HepG2 (cell line): Measurements from ENCODE around the gene L3MBTL4. TPM values are rescaled to one million over a fixed set of nuclear protein-coding genes. Genes with fewer than 3 reads are reported as not detected.

Source experiments
- ATAC-seq: fragments of 200-7000 bp; cut with Tn5 transposase; 3 replicates; pipeline ENCODE4 v1.9.1; 2020; ENCODE audit warnings: mild to moderate bottlenecking, moderate library complexity
- BruUV-seq: library from RNA; stranded (reverse); fragments of 400-500 nt; replicated peaks from 2 replicates; lab custom pipeline; 2021; lab: Mats Ljungman, UMichigan
- CTCF ChIA-PET: fragments of 300-600 bp; formaldehyde crosslinking; extraction: SDS; loops from one replicate; lab custom pipeline; 2021; ENCODE audit warnings: low total read pairs, inconsistent platforms, low intra/inter-chr PET ratio; lab: Yijun Ruan, JAX
- POLR2A ChIA-PET: fragments of 350-600 bp; sonication (Branson Sonifier 250); formaldehyde crosslinking; loops from one replicate; lab custom pipeline; 2020; ENCODE audit warnings: antibody characterized with exemption, inconsistent platforms; lab: Yijun Ruan, JAX
- DNase-seq: peaks from one replicate; pipeline ENCODE4 v3.0.0-alpha.2; 2015; ENCODE audit warnings: low spot score
- FAIRE-seq: peaks from 3 replicates; lab custom pipeline; 2011; peaks lifted over from hg19 to GRCh38; lab: Jason Lieb, UNC
- H2AFZ ChIP-seq: one replicate; pipeline ENCODE4 v1.6.1; 2011; ENCODE audit warnings: low read length, inconsistent platforms
- H3K27ac ChIP-seq: fragments of 300-600 bp; 3 replicates; pipeline ENCODE4 v1.8.0; 2011; ENCODE audit warnings: mixed run types, mild to moderate bottlenecking, mixed read lengths, low read length, inconsistent platforms; ENCODE audit not compliant: insufficient read depth; ENCODE audit errors: extremely low read length
- H3K27me3 ChIP-seq, 2 experiments: fragments of 200-600 bp in 1 of 2; 2 replicates in 1 of 2; 3 replicates in 1 of 2; pipeline versions ENCODE4 v1.6.0 to v1.8.0; 2011; ENCODE audit warnings: low read length in 2 of 2, mild to moderate bottlenecking in 2 of 2, moderate library complexity in 2 of 2, inconsistent platforms in 1 of 2; ENCODE audit not compliant: insufficient read depth in 2 of 2, control insufficient read depth in 1 of 2
- H3K36me3 ChIP-seq, 2 experiments: fragments of 200-600 bp in 1 of 2; replicated peaks in 1 of 2; 2 replicates in 1 of 2; 3 replicates in 1 of 2; pipeline versions ENCODE4 v1.5.1 to v1.8.0; 2011; ENCODE audit warnings: low read length in 2 of 2, inconsistent platforms in 1 of 2; ENCODE audit not compliant: insufficient read depth in 2 of 2, control insufficient read depth in 1 of 2
- H3K4me1 ChIP-seq: 2 replicates; pipeline ENCODE4 v1.5.1; 2012; ENCODE audit warnings: low read length, inconsistent platforms; ENCODE audit not compliant: insufficient read depth
- H3K4me2 ChIP-seq: 2 replicates; pipeline ENCODE4 v1.6.0; 2011; ENCODE audit warnings: low read depth, low read length, inconsistent platforms
- H3K4me3 ChIP-seq, 3 experiments: fragments of 200-600 bp in 1 of 3; sonication (generic), shearing (Covaris generic) in 1 of 3; replicated peaks in 1 of 3; 2 replicates each; pipeline ENCODE4 v1.5.1; 2011 to 2016; ENCODE audit warnings: low read length in 3 of 3, inconsistent platforms in 2 of 3, low read depth in 2 of 3, mild to moderate bottlenecking in 2 of 3, control low read depth in 1 of 3, mixed read lengths in 1 of 3; ENCODE audit not compliant: insufficient read depth in 1 of 3
- H3K79me2 ChIP-seq: one replicate; pipeline ENCODE4 v1.6.1; 2011; ENCODE audit warnings: low read length, inconsistent platforms; ENCODE audit not compliant: insufficient read depth
- H3K9ac ChIP-seq: 2 replicates; pipeline ENCODE4 v1.6.0; 2011; ENCODE audit warnings: mild to moderate bottlenecking, low read depth, low read length, inconsistent platforms; ENCODE audit not compliant: insufficient read depth
- H3K9me3 ChIP-seq: 2 replicates; pipeline ENCODE4 v1.5.1; 2012; ENCODE audit warnings: mild to moderate bottlenecking, low read length
- H4K20me1 ChIP-seq: 2 replicates; pipeline ENCODE4 v1.6.0; 2011; ENCODE audit warnings: inconsistent platforms, mild to moderate bottlenecking, low read length, moderate library complexity; ENCODE audit not compliant: insufficient read depth
- ARHGAP35 ChIP-seq: sonication (generic); formaldehyde crosslinking; IDR thresholded peaks from 2 replicates; pipeline ENCODE4 v1.9.0; 2022; ENCODE audit warnings: mild to moderate bottlenecking, inconsistent platforms, moderate library complexity, missing genetic modification reagents, borderline replicate concordance
- FOXA3 ChIP-seq: IDR thresholded peaks from 2 replicates; pipeline ENCODE4 v1.6.1; 2016; ENCODE audit warnings: missing genetic modification reagents, missing compliant biosample characterization
- FOXP4 ChIP-seq: sonication (generic); formaldehyde crosslinking; IDR thresholded peaks from 2 replicates; pipeline ENCODE4 v1.4.0; 2020; ENCODE audit warnings: missing genetic modification reagents
- HNF1A ChIP-seq, 2 experiments: sonication (generic) in 1 of 2; formaldehyde crosslinking in 1 of 2; IDR thresholded peaks; 2 replicates each; pipeline versions ENCODE4 v1.4.0 to v1.6.1; 2016 to 2020; ENCODE audit warnings: borderline replicate concordance in 1 of 2, low read depth in 1 of 2, mild to moderate bottlenecking in 1 of 2, missing genetic modification reagents in 1 of 2
- IKZF1 ChIP-seq: fragments of 450-650 bp; IDR thresholded peaks from 2 replicates; pipeline ENCODE4 v1.7.1; 2016
- KDM5B ChIP-seq: sonication (generic); formaldehyde crosslinking; IDR thresholded peaks from 2 replicates; pipeline ENCODE4 v1.4.0; 2020; ENCODE audit warnings: missing genetic modification reagents, mild to moderate bottlenecking, borderline replicate concordance
- MAFF ChIP-seq: IDR thresholded peaks from 2 replicates; pipeline ENCODE4 v1.6.1; 2011; ENCODE audit warnings: low read depth, low read length, improper control_type of control experiment
- MXI1 ChIP-seq: IDR thresholded peaks from 3 replicates; pipeline ENCODE4 v1.6.1; 2012; ENCODE audit warnings: low read depth, low read length, inconsistent platforms, borderline replicate concordance
- NFE2L2 ChIP-seq: fragments of 150-350 bp; IDR thresholded peaks from 2 replicates; pipeline ENCODE4 v1.6.1; 2014; ENCODE audit warnings: low read length
- PREB ChIP-seq: sonication (generic); formaldehyde crosslinking; IDR thresholded peaks from 2 replicates; pipeline ENCODE4 v1.4.0; 2020; ENCODE audit warnings: missing genetic modification reagents
- YEATS2 ChIP-seq: sonication (generic); formaldehyde crosslinking; IDR thresholded peaks from 2 replicates; pipeline ENCODE4 v1.4.0; 2020; ENCODE audit warnings: missing genetic modification reagents, borderline replicate concordance
- ZC3H4 ChIP-seq: sonication (generic); formaldehyde crosslinking; IDR thresholded peaks from 2 replicates; pipeline ENCODE4 v1.4.0; 2020; ENCODE audit warnings: missing genetic modification reagents, borderline replicate concordance
- ZFP1 ChIP-seq: IDR thresholded peaks from 2 replicates; pipeline ENCODE4 v1.6.1; 2016
- ZMYM3 ChIP-seq: sonication (generic); formaldehyde crosslinking; IDR thresholded peaks from 2 replicates; pipeline ENCODE4 v1.5.1; 2020; ENCODE audit warnings: mild to moderate bottlenecking, missing genetic modification reagents
- ZNF225 ChIP-seq: sonication (generic); formaldehyde crosslinking; IDR thresholded peaks from 2 replicates; pipeline ENCODE4 v1.4.0; 2020; ENCODE audit warnings: mild to moderate bottlenecking, missing genetic modification reagents
- ZNF3 ChIP-seq: IDR thresholded peaks from 2 replicates; pipeline ENCODE4 v1.7.0; 2017; ENCODE audit warnings: inconsistent platforms
- ZNF337 ChIP-seq: sonication (generic); formaldehyde crosslinking; IDR thresholded peaks from 2 replicates; pipeline ENCODE4 v1.5.1; 2020; ENCODE audit warnings: missing genetic modification reagents, low read depth, mild to moderate bottlenecking, borderline replicate concordance
- ZNF431 ChIP-seq: sonication (generic); formaldehyde crosslinking; IDR thresholded peaks from 2 replicates; pipeline ENCODE4 v1.9.0; 2022; ENCODE audit warnings: missing genetic modification reagents, low read depth, mild to moderate bottlenecking, borderline replicate concordance
- ZNF549 ChIP-seq: sonication (generic); formaldehyde crosslinking; IDR thresholded peaks from 2 replicates; pipeline ENCODE4 v1.5.0; 2020; ENCODE audit warnings: missing genetic modification reagents
- ZNF883 ChIP-seq: sonication (generic); formaldehyde crosslinking; IDR thresholded peaks from 2 replicates; pipeline ENCODE4 v1.5.1; 2020; ENCODE audit warnings: mild to moderate bottlenecking, missing genetic modification reagents; ENCODE audit errors: not compliant biosample characterization
- WGBS: methylation state at CpG from one replicate; pipeline ENCODE4 v1.1.6; 2017; ENCODE audit warnings: low lambda C conversion rate; 5-methylcytosine and 5-hydroxymethylcytosine counted together
- in situ Hi-C: cut with HindIII; loops from 2 replicates; pipeline ENCODE4 v1.10.0; 2017; ENCODE audit warnings: low pct_unique_long_range_greater_than_20kb; ENCODE audit not compliant: extremely low pct_ligation_motif_present
- intact Hi-C: fragments of 100-400 bp; cut with micrococcal nuclease; formaldehyde crosslinking; loops from one replicate; pipeline ENCODE4 v1.10.0; 2022; ENCODE audit not compliant: unreplicated experiment
- polyA plus RNA-seq, 8 experiments: library from polyadenylated mRNA; depleted of rRNA in 3 of 8; stranded (reverse) in 7 of 8; unstranded in 1 of 8; fragments of >200 nt; fragmentation: Illumina TruSeq in 4 of 8; extraction: Trizol in 4 of 8; gene quantifications; 2 replicates each; pipeline versions ENCODE4 v1.2.1 to v1.2.3, GENCODE V29; 2011 to 2016; ENCODE audit warnings: low read depth in 4 of 8, missing spikeins in 1 of 8, mixed read lengths in 1 of 8; ENCODE audit not compliant: insufficient read depth in 1 of 8
- total RNA-seq, 5 experiments: library from RNA; depleted of rRNA; stranded (reverse); fragments of >200 nt; fragmentation: Illumina TruSeq; extraction: Trizol; gene quantifications; 2 replicates each; pipeline ENCODE4 v1.2.3, GENCODE V29; 2016; ENCODE audit warnings: low read depth in 1 of 5

Gene L3MBTL4
- total and polyA plus RNA-seq, 2 of the 13 experiments (the other 11 are each of a cell fraction or from before 2014, with no cell fraction given): 10.8 to 13.3 TPM

GRCh38 chr18:5955861-5956260 is 458.9 kb downstream of the L3MBTL4 start:
- POLR2A ChIA-PET: no interaction called here
- no peaks in the 10 kb centered on the region for H4K20me1 ChIP-seq
- no peak for TF ChIP-seq HNF1A (IDR thresholded peaks at IDR 0.05; ENCODE audit: low read depth)
- TF ChIP-seq HNF1A (CRISPR knock-in tag; IDR thresholded peaks at IDR 0.05; ENCODE audit: borderline replicate concordance): no peak
- TF ChIP-seq ZMYM3 (CRISPR knock-in tag): no peak
- TF ChIP-seq KDM5B: no peak
- no peak for TF ChIP-seq ZC3H4
- TF ChIP-seq ZNF431 (CRISPR knock-in tag): no peak
- TF ChIP-seq YEATS2 (CRISPR knock-in tag): no peak
- no peak for TF ChIP-seq MXI1
- no peak for TF ChIP-seq ZFP1 (CRISPR knock-in tag)
- no peak for TF ChIP-seq PREB (CRISPR knock-in tag)
- TF ChIP-seq ARHGAP35 (CRISPR knock-in tag): no peak
- no peak for TF ChIP-seq ZNF549
- TF ChIP-seq MAFF: no peak
- TF ChIP-seq ZNF337 (CRISPR knock-in tag): no peak
- TF ChIP-seq ZNF883 (CRISPR knock-in tag): no peak
- no peak for TF ChIP-seq NFE2L2
- TF ChIP-seq ZNF3 (CRISPR knock-in tag): no peak
- no peak for TF ChIP-seq IKZF1
- TF ChIP-seq FOXP4 (CRISPR knock-in tag): no peak
- TF ChIP-seq FOXA3 (CRISPR knock-in tag): no peak
- TF ChIP-seq ZNF225 (CRISPR knock-in tag): no peak
- H3K79me2 ChIP-seq: no peaks in the 10 kb centered on the region
- intact Hi-C loops (loop anchor here (10.0 kb wide), 1 partner anchor 61 kb away; the partner anchor contains the start of gene TMEM200C), in situ Hi-C loops (no loop called here)
- H3K27ac ChIP-seq: no peak overlapping the region
- BruUV-seq: no TSS peak
- FAIRE-seq (no peak), DNase-seq (no peak), ATAC-seq (no peak)
- 97% methylated on average over 5 of the region's 5 CpGs for WGBS
- no peaks in the 10 kb centered on the region for H3K27me3 ChIP-seq
- no peaks in the 10 kb centered on the region for H3K4me1 ChIP-seq
- no peak overlapping the region for H3K9ac ChIP-seq
- H3K4me2 ChIP-seq: no peak overlapping the region
- H3K4me3 ChIP-seq: no peak overlapping the region
- no peaks in the 10 kb centered on the region for H3K9me3 ChIP-seq
- no peak overlapping the region for H2AFZ ChIP-seq
- CTCF ChIA-PET: no interaction called here
- peaks cover 4 to 13% of the 10 kb centered on the region in 2 experiments; a peak in 1 of 5 replicates for H3K36me3 ChIP-seq
